H1 (cell line): ENCODE results near the gene MEDAG. TPM values are rescaled to one million over a fixed set of nuclear protein-coding genes. Genes with fewer than 3 reads are reported as not detected.

Experiments used
- ASH2L ChIP-seq: fragments of 200-600, 300-600 bp; sonication (generic); IDR thresholded peaks from one replicate; pipeline ENCODE4 v1.7.1; 2017; ENCODE audit warnings: low read length
- SAP30 ChIP-seq: fragments of 300-600 bp; sonication (generic); IDR thresholded peaks from 2 replicates; pipeline ENCODE4 v1.7.1; 2012; ENCODE audit warnings: low read length, moderate library complexity, mild to moderate bottlenecking, inconsistent platforms; ENCODE audit not compliant: insufficient read depth, insufficient replicate concordance
- TAF1 ChIP-seq: IDR thresholded peaks from 2 replicates; pipeline ENCODE4 v1.6.1; 2011; ENCODE audit warnings: mild to moderate bottlenecking, low read depth, low read length
- polyA plus RNA-seq, 7 experiments: library from polyadenylated mRNA; depleted of rRNA in 3 of 7; stranded (reverse) in 5 of 7; unstranded in 2 of 7; fragments of >200 nt in 5 of 7; fragments of 200-250 nt in 2 of 7; gene quantifications; 1 replicate in 5 of 7; 2 replicates in 1 of 7; 4 replicates in 1 of 7; pipeline versions ENCODE4 v1.2.1 to v1.2.3, GENCODE V29; 2011 to 2013; ENCODE audit warnings: missing spikeins in 2 of 7, mixed read lengths in 2 of 7
- total RNA-seq: library from RNA; stranded (reverse); fragmentation: NEBNext Ultra II Directional; extraction: Animal tissue kit (Norgen Biotek cat#: 25700); gene quantifications from 2 replicates; pipeline ENCODE4 v1.2.1, GENCODE V29; 2021

Gene MEDAG
- total and polyA plus RNA-seq, 2 of the 8 experiments (the other 6 are each of a cell fraction or from before 2014, with no cell fraction given), result 2.1 to 3.1 TPM

DNA sequence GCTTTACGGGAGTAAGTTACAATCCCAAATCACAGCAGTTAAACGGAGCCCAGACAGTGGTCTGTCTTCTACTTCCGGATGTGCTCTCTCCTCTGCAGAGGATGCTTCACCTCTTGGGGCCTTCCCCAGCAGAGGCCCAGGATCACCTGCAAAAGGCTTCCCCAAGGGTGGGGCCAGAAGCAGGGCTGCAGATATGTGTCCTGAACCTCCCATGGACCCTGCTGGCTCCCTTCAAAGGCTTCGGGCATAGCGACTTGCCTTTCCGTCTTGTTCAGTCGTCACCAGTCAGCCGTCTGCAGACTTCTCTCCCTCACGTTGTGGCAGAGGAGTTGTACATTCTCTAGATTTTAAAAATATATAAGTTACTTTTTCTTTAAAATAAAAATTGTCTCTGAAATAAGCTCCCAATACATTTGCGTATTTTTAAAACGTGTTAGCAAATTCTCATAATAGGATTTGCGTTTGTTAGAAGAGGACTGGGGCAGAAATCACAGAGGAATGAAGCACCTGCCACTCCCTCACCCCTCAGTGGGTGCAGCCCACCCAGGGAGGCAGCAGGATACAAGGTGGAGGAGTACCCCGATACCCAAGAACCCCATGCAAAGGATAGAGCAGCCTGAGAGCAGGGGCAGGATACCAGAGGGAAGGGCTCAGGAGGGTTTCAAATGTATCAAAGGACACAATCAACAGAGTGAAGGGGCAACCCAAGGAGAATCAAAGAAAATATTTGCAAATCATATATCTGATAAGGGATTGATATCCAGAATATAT lies 22.9 kb upstream of the MEDAG start (continued):
- TF ChIP-seq SAP30 (no peak), TAF1 (no peak), ASH2L (no peak)
